ENCODE results near the gene CLDN15. TPM values are rescaled to one million over a fixed set of nuclear protein-coding genes. Genes with fewer than 3 reads are reported as not detected.
A peak's percentile ranks its signal among the peaks of the same experiment; 100 is the strongest.

CLDN15 gene
- total RNA-seq, 4 donors from 2014 or later = 5.1 to 6.6 (median 5.8) TPM

GRCh38 chr7:101236292-101236835, 1.2 kb downstream of the CLDN15 start:
- Histone ChIP-seq H3K4me3 (replicated peaks in 1 of 3) (no peak overlapping the region), H3K27ac (no peak overlapping the region), H3K9me3 (no peaks in the 10 kb centered on the region), H3K4me1 (peaks cover 7 to 32% of the 10 kb centered on the region in 2 donors), H3K27me3 (no peaks in the 10 kb centered on the region), H3K36me3 (peaks cover 16% of the 10 kb centered on the region in 2 donors)
- no peak for TF ChIP-seq CTCF (IDR thresholded peaks at IDR 0.05)
- TF ChIP-seq POLR2A (IDR thresholded peaks at IDR 0.05) = no peak
- intact Hi-C loops (cut with DNase I) = no loop called here
- DNase-seq = no peak
- WGBS, 2 donors = 89 to 96% methylated on average over 13 to 19 of the region's 21 CpGs

- DNase-seq = no peak
- H3K36me3 ChIP-seq = peaks cover 9 to 16% of the 10 kb centered on the region in 2 donors
- TF ChIP-seq CTCF (IDR thresholded peaks at IDR 0.05) (no peak), POLR2A (IDR thresholded peaks at IDR 0.05) (no peak)
- no peaks in the 10 kb centered on the region for H3K27me3 ChIP-seq
- H3K27ac ChIP-seq = no peak overlapping the region
- H3K4me1 ChIP-seq = peaks cover 7 to 32% of the 10 kb centered on the region in 2 donors
- WGBS, 2 donors = 82 to 84% methylated on average over 5 to 9 of the region's 9 CpGs
- no peak overlapping the region for H3K4me3 ChIP-seq (replicated peaks in 1 of 3)
- intact Hi-C loops (cut with DNase I) = no loop called here
- H3K9me3 ChIP-seq = no peaks in the 10 kb centered on the region
Measured at GRCh38 chr7:101235522-101235921, 2.1 kb downstream of the CLDN15 start.

- H3K27ac ChIP-seq = no peak overlapping the region
- TF ChIP-seq POLR2A (IDR thresholded peaks at IDR 0.05) (no peak), CTCF (IDR thresholded peaks at IDR 0.05) (peak in 1 of 6 experiments; percentile 7)
- H3K4me3 ChIP-seq (replicated peaks in 1 of 3) = no peak overlapping the region
- DNase-seq = no peak
- intact Hi-C loops (cut with DNase I) = no loop called here
- peaks cover 5 to 15% of the 10 kb centered on the region in 2 donors for H3K36me3 ChIP-seq
- no peaks in the 10 kb centered on the region for H3K9me3 ChIP-seq
- 72 to 73% methylated on average over 10 to 11 of the region's 11 CpGs for WGBS, 2 donors
- peaks cover 7 to 32% of the 10 kb centered on the region in 2 donors for H3K4me1 ChIP-seq
- no peaks in the 10 kb centered on the region for H3K27me3 ChIP-seq
Measured at GRCh38 chr7:101235050-101235449, 2.6 kb downstream of the CLDN15 start.

GRCh38 chr7:101234636-101235035, 3.0 kb downstream of the CLDN15 start:
- TF ChIP-seq POLR2A (IDR thresholded peaks at IDR 0.05) (no peak), CTCF (IDR thresholded peaks at IDR 0.05) (no peak)
- peaks cover 7 to 29% of the 10 kb centered on the region in 2 donors for H3K4me1 ChIP-seq
- H3K27ac ChIP-seq = no peak overlapping the region
- intact Hi-C loops (cut with DNase I) = no loop called here
- no peaks in the 10 kb centered on the region for H3K9me3 ChIP-seq
- H3K4me3 ChIP-seq (replicated peaks in 1 of 3) = no peak overlapping the region
- H3K27me3 ChIP-seq = no peaks in the 10 kb centered on the region
- no peak for DNase-seq
- H3K36me3 ChIP-seq = peaks cover 1 to 11% of the 10 kb centered on the region in 2 donors
- 83 to 91% methylated on average over 5 of the region's 5 CpGs for WGBS, 2 donors

- 89 to 90% methylated on average over 16 to 17 of the region's 21 CpGs for WGBS, 2 donors
Measured at GRCh38 chr7:101233907-101234547, 3.6 kb downstream of the CLDN15 start.

More at GRCh38 chr7:101233907-101234547, 3.6 kb downstream of the CLDN15 start:
- Histone ChIP-seq H3K36me3 (peaks cover 0 to 6% of the 10 kb centered on the region in 2 donors), H3K27ac (no peak overlapping the region), H3K27me3 (no peaks in the 10 kb centered on the region), H3K4me3 (replicated peaks in 1 of 3) (no peak overlapping the region), H3K4me1 (peaks cover 7 to 28% of the 10 kb centered on the region in 2 donors), H3K9me3 (no peaks in the 10 kb centered on the region)
- DNase-seq = no peak
- intact Hi-C loops (cut with DNase I) = no loop called here
- TF ChIP-seq CTCF (IDR thresholded peaks at IDR 0.05) (no peak), POLR2A (IDR thresholded peaks at IDR 0.05) (no peak)
